HepG2 (cell line): ENCODE measurements around the gene CPB2. TPM values are rescaled to one million over a fixed set of nuclear protein-coding genes. Genes with fewer than 3 reads are reported as not detected.

Source experiments
- CBX1 ChIP-seq: IDR thresholded peaks from one replicate; pipeline ENCODE4 v1.6.1; 2016; ENCODE audit warnings: antibody characterized with exemption, low read depth
- CEBPB ChIP-seq: IDR thresholded peaks from 2 replicates; pipeline ENCODE4 v1.6.1; 2011; ENCODE audit warnings: low read depth, low read length, improper control_type of control experiment, borderline replicate concordance
- ETV6 ChIP-seq: sonication (generic); formaldehyde crosslinking; conservative IDR thresholded peaks from 2 replicates; pipeline ENCODE4 v1.4.0; 2020; ENCODE audit warnings: missing genetic modification reagents
- FOSL2 ChIP-seq: sonication (generic); formaldehyde crosslinking; IDR thresholded peaks from 2 replicates; pipeline ENCODE4 v1.4.0; 2020; ENCODE audit warnings: missing genetic modification reagents
- FOXM1 ChIP-seq: sonication (generic); formaldehyde crosslinking; IDR thresholded peaks from 2 replicates; pipeline ENCODE4 v1.5.0; 2020; ENCODE audit warnings: missing genetic modification reagents
- HDAC1 ChIP-seq: sonication (generic); formaldehyde crosslinking; IDR thresholded peaks from 2 replicates; pipeline ENCODE4 v1.5.1; 2020; ENCODE audit warnings: mild to moderate bottlenecking, missing genetic modification reagents
- HOXA9 ChIP-seq: sonication (generic); formaldehyde crosslinking; IDR thresholded peaks from 2 replicates; pipeline ENCODE4 v1.8.1; 2022; ENCODE audit warnings: missing genetic modification reagents, mild to moderate bottlenecking, moderate library complexity, borderline replicate concordance
- MATR3 ChIP-seq: sonication (generic); formaldehyde crosslinking; IDR thresholded peaks from 2 replicates; pipeline ENCODE4 v1.4.0; 2020; ENCODE audit warnings: missing genetic modification reagents
- SMARCC2 ChIP-seq: fragments of 450-650 bp; IDR thresholded peaks from 2 replicates; pipeline ENCODE4 v1.6.1; 2017; ENCODE audit warnings: antibody characterized with exemption, mild to moderate bottlenecking
- SNRNP70 ChIP-seq: fragments of 200-400 bp; formaldehyde crosslinking; IDR thresholded peaks from 2 replicates; pipeline ENCODE4 v1.6.1; 2017; ENCODE audit warnings: mild to moderate bottlenecking, low read depth, low read length, moderate library complexity
- ZFP36 ChIP-seq: fragments of 150-350 bp; IDR thresholded peaks from 2 replicates; pipeline ENCODE4 v1.6.1; 2018; ENCODE audit warnings: borderline replicate concordance, low read length, low read depth; ENCODE audit not compliant: partially characterized antibody
- ZNF260 ChIP-seq: sonication (generic); formaldehyde crosslinking; IDR thresholded peaks from 2 replicates; pipeline ENCODE4 v1.4.0; 2020; ENCODE audit warnings: missing genetic modification reagents, low read depth, mild to moderate bottlenecking, borderline replicate concordance
- ZNF567 ChIP-seq: sonication (generic); formaldehyde crosslinking; IDR thresholded peaks from 2 replicates; pipeline ENCODE4 v1.8.1; 2023; ENCODE audit warnings: mild to moderate bottlenecking, missing genetic modification reagents, borderline replicate concordance
- ZNF576 ChIP-seq: sonication (generic); formaldehyde crosslinking; IDR thresholded peaks from 2 replicates; pipeline ENCODE4 v1.4.0; 2020; ENCODE audit warnings: mild to moderate bottlenecking, missing genetic modification reagents
- polyA plus RNA-seq, 8 experiments: library from polyadenylated mRNA; depleted of rRNA in 3 of 8; stranded (reverse) in 7 of 8; unstranded in 1 of 8; fragments of >200 nt; fragmentation: Illumina TruSeq in 4 of 8; extraction: Trizol in 4 of 8; gene quantifications; 2 replicates each; pipeline versions ENCODE4 v1.2.1 to v1.2.3, GENCODE V29; 2011 to 2016; ENCODE audit warnings: low read depth in 4 of 8, missing spikeins in 1 of 8, mixed read lengths in 1 of 8; ENCODE audit not compliant: insufficient read depth in 1 of 8
- total RNA-seq, 5 experiments: library from RNA; depleted of rRNA; stranded (reverse); fragments of >200 nt; fragmentation: Illumina TruSeq; extraction: Trizol; gene quantifications; 2 replicates each; pipeline ENCODE4 v1.2.3, GENCODE V29; 2016; ENCODE audit warnings: low read depth in 1 of 5
- TF ChIP-seq, protein P1 (sequence below): sonication (generic); formaldehyde crosslinking; IDR thresholded peaks from 2 replicates; pipeline ENCODE4 v1.8.1; 2023; ENCODE audit warnings: missing genetic modification reagents, mild to moderate bottlenecking, borderline replicate concordance
- TF ChIP-seq, protein P2 (sequence below): sonication (generic); formaldehyde crosslinking; IDR thresholded peaks from 2 replicates; pipeline ENCODE4 v1.5.0; 2020; ENCODE audit warnings: missing genetic modification reagents
- TF ChIP-seq, protein P3 (sequence below): sonication (generic); formaldehyde crosslinking; IDR thresholded peaks from 2 replicates; pipeline ENCODE4 v1.5.0; 2020; ENCODE audit warnings: mild to moderate bottlenecking, missing genetic modification reagents, borderline replicate concordance
- TF ChIP-seq, protein P4 (sequence below): IDR thresholded peaks from 2 replicates; pipeline ENCODE4 v1.6.1; 2012; ENCODE audit warnings: low read depth, low read length, improper control_type of control experiment
- TF ChIP-seq, protein P5 (sequence below): sonication (generic); formaldehyde crosslinking; IDR thresholded peaks from 2 replicates; pipeline ENCODE4 v1.5.1; 2020; ENCODE audit warnings: mild to moderate bottlenecking, moderate library complexity, missing genetic modification reagents

CPB2 gene
- total and polyA plus RNA-seq, 2 of the 13 experiments (the other 11 are each of a cell fraction or from before 2014, with no cell fraction given) = 125 to 140 TPM

DNA sequence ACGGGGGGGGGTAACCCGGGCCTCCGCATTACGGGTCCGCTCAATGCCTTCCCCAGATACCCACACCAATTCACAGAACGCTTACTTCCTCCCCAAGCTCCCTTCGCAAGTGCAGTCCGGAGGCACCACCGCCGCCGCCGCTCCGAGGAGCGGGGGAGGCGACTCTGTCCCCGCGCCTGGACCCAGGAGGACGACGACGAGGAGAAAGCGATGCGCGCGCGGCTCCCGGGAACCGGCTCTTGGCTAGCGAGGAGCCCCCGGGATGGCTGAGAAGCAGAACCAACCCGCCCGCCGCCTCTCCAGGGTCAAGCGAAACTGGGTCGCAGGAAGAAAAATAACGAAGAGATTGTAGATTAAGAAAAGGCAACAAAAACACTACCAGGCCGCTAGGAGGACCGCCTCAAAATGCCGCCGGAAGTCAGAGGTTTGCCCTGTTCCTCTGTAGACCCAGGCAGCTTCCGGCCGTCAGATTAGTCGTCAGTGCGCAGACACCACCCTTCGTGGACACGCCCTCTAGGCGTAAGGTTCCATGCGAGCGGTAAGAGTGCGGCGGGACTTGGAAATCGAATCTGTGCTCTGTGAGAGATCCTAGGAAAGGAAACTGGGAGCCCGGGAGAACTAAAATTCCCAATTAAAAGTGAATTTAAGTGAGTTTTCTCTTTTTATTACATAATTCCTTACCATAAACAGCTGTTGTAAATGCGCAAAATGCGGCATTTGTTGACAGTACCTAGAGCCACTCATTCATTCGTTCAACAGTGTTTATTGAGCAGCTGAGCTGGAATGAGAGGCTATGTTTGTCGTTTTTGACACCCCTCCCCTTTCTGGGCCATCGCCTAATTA, 52.3 kb downstream of the CPB2 start, which contains the start of gene ZC3H13 (continued):
- TF ChIP-seq, protein P1, sequence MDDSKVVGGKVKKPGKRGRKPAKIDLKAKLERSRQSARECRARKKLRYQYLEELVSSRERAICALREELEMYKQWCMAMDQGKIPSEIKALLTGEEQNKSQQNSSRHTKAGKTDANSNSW (CRISPR knock-in tag) = 0 out of 2 replicates have a peak, but pooled peaks have one; percentile 25
- TF ChIP-seq SMARCC2 (no peak), HDAC1 (CRISPR knock-in tag) (peak; percentile 52; the same call in 1 of the 2 replicates), FOSL2 (CRISPR knock-in tag) (no peak; the same call in 1 of the 2 replicates), HOXA9 (CRISPR knock-in tag) (no peak), ZNF260 (CRISPR knock-in tag) (no peak), ETV6 (no peak), CEBPB (no peak), FOXM1 (CRISPR knock-in tag) (no peak), CBX1 (no peak), SNRNP70 (no peak), ZFP36 (no peak), MATR3 (no peak), ZNF576 (no peak), ZNF567 (CRISPR knock-in tag) (no peak)
- TF ChIP-seq, protein P2, sequence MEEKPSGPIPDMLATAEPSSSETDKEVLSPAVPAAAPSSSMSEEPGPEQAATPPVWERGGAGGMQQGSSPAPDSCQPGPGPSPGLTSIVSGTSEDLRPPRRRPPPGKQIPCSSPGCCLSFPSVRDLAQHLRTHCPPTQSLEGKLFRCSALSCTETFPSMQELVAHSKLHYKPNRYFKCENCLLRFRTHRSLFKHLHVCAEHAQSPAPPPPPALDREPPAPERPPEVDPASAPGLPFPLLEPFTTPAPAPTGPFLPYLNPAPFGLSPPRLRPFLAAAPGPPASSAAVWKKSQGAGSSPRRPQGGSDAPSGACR (CRISPR knock-in tag) = peak; percentile 76; the same call in 1 of the 2 replicates
- TF ChIP-seq, protein P3, sequence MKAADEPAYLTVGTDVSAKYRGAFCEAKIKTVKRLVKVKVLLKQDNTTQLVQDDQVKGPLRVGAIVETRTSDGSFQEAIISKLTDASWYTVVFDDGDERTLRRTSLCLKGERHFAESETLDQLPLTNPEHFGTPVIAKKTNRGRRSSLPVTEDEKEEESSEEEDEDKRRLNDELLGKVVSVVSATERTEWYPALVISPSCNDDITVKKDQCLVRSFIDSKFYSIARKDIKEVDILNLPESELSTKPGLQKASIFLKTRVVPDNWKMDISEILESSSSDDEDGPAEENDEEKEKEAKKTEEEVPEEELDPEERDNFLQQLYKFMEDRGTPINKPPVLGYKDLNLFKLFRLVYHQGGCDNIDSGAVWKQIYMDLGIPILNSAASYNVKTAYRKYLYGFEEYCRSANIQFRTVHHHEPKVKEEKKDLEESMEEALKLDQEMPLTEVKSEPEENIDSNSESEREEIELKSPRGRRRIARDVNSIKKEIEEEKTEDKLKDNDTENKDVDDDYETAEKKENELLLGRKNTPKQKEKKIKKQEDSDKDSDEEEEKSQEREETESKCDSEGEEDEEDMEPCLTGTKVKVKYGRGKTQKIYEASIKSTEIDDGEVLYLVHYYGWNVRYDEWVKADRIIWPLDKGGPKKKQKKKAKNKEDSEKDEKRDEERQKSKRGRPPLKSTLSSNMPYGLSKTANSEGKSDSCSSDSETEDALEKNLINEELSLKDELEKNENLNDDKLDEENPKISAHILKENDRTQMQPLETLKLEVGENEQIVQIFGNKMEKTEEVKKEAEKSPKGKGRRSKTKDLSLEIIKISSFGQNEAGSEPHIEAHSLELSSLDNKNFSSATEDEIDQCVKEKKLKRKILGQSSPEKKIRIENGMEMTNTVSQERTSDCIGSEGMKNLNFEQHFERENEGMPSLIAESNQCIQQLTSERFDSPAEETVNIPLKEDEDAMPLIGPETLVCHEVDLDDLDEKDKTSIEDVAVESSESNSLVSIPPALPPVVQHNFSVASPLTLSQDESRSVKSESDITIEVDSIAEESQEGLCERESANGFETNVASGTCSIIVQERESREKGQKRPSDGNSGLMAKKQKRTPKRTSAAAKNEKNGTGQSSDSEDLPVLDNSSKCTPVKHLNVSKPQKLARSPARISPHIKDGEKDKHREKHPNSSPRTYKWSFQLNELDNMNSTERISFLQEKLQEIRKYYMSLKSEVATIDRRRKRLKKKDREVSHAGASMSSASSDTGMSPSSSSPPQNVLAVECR (CRISPR knock-in tag) = peak; percentile 72
- TF ChIP-seq, protein P4, sequence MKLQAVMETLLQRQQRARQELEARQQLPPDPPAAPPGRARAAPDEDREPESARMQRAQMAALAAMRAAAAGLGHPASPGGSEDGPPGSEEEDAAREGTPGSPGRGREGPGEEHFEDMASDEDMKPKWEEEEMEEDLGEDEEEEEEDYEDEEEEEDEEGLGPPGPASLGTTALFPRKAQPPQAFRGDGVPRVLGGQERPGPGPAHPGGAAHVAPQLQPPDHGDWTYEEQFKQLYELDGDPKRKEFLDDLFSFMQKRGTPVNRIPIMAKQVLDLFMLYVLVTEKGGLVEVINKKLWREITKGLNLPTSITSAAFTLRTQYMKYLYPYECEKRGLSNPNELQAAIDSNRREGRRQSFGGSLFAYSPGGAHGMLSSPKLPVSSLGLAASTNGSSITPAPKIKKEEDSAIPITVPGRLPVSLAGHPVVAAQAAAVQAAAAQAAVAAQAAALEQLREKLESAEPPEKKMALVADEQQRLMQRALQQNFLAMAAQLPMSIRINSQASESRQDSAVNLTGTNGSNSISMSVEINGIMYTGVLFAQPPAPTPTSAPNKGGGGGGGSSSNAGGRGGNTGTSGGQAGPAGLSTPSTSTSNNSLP = no peak
- TF ChIP-seq, protein P5, sequence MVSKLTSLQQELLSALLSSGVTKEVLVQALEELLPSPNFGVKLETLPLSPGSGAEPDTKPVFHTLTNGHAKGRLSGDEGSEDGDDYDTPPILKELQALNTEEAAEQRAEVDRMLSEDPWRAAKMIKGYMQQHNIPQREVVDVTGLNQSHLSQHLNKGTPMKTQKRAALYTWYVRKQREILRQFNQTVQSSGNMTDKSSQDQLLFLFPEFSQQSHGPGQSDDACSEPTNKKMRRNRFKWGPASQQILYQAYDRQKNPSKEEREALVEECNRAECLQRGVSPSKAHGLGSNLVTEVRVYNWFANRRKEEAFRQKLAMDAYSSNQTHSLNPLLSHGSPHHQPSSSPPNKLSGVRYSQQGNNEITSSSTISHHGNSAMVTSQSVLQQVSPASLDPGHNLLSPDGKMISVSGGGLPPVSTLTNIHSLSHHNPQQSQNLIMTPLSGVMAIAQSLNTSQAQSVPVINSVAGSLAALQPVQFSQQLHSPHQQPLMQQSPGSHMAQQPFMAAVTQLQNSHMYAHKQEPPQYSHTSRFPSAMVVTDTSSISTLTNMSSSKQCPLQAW = peak; percentile 44; the same call in 1 of the 2 replicates
